Measurements from ENCODE around the gene RANBP9.

- no peak for TF ChIP-seq CTCF (IDR thresholded peaks at IDR 0.05)
- TF ChIP-seq POLR2A (IDR thresholded peaks at IDR 0.05), result no peak
Measured at GRCh38 chr6:13671548-13672127, 40.0 kb downstream of the RANBP9 start.
